Pancreas (tissue), 10 donors: ENCODE data around the gene PLA2G2D. TPM values are rescaled to one million over a fixed set of nuclear protein-coding genes. Genes with fewer than 3 reads are reported as not detected.

Experiments used
- ATAC-seq, 4 donors: fragments of 200-7000 bp; cut with Tn5 transposase; one replicate each; pipeline versions ENCODE4 v1.8.0 to v1.9.1; 2020; ENCODE audit warnings: mild to moderate bottlenecking in 4 of 4, moderate library complexity in 4 of 4
- DNase-seq, 6 donors: peaks; one replicate each; pipeline ENCODE4 v3.0.0-alpha.2; 2020
- FAIRE-seq: peaks from 2 replicates; lab custom pipeline; 2012; peaks lifted over from hg19 to GRCh38; lab: Jason Lieb, UNC
- H3K27ac ChIP-seq, 4 donors: fragments of 200-600 bp; sonication (generic); 1 replicate in 3 of 4; 2 replicates in 1 of 4; pipeline versions ENCODE4 v1.5.0 to v1.8.0; 2020
- H3K27me3 ChIP-seq, 4 donors: fragments of 200-600 bp; one replicate each; pipeline ENCODE4 v1.8.0; 2021
- H3K36me3 ChIP-seq, 3 donors: fragments of 200-600 bp; sonication (generic) in 1 of 3; one replicate each; pipeline versions ENCODE4 v1.5.0 to v1.8.0; 2020 to 2021
- H3K4me1 ChIP-seq, 3 donors: fragments of 200-600 bp; one replicate each; pipeline ENCODE4 v1.8.0; 2021
- H3K4me3 ChIP-seq, 4 donors: fragments of 200-600 bp; sonication (generic) in 2 of 4; one replicate each; pipeline versions ENCODE4 v1.5.0 to v1.8.0; 2020 to 2021
- H3K9me3 ChIP-seq, 4 donors: fragments of 200-600 bp; one replicate each; pipeline ENCODE4 v1.8.0; 2021
- WGBS, 2 donors: extraction: QIAGEN DNeasy Blood & Tissue Kit; methylation state at CpG; one replicate each; pipeline ENCODE4 v1.1.7; 2013; 5-methylcytosine and 5-hydroxymethylcytosine counted together
- intact Hi-C, 3 donors: fragments of 100-400 bp; cut with DNase I; formaldehyde crosslinking; loops; one replicate each; pipeline versions ENCODE4 v1.11.1 to v1.14.2; 2022
- polyA plus RNA-seq, 2 donors: library from polyadenylated mRNA; stranded (reverse); fragments of 200-250 nt; gene quantifications; one replicate each; pipeline ENCODE4 v1.2.3, GENCODE V29; 2013
- total RNA-seq, 6 donors: library from RNA; stranded (reverse); fragmentation: NEBNext Ultra II Directional in 4 of 6; extraction: Animal tissue kit (Norgen Biotek cat#: 25700) in 4 of 6; gene quantifications; one replicate each; pipeline versions ENCODE4 v1.2.1 to v1.2.4, GENCODE V29; 2021 to 2023
- TF ChIP-seq, protein P1 (sequence below), 4 donors: fragments of 200-600 bp; sonication (generic) in 3 of 4; IDR thresholded peaks; one replicate each; pipeline versions ENCODE4 v1.5.0 to v1.8.0; 2021; ENCODE audit warnings: antibody characterized with exemption in 4 of 4
- donor health status: healthy with polysubstance abuse.
- donor health status: DM: no; HTN: no; CAD: no; lungs with moderate emphysema.
- donor health status: DM: no; HTN: no; CAD: no.
- donor health status: control.
- donor health status: control.
- donor health status: Bipolar disorder and iron deficiency.
- donor health status: DM: yes; HTN: yes; CAD: no.
- donor health status: DM: no; HTN: no; CAD: no.
- donor health status: DM: no; HTN: no; CAD: no.
- donor health status: DM: yes; HTN: yes; CAD: no.

The PLA2G2D gene
- total and polyA plus RNA-seq, 8 donors, result 0.25 TPM; not detected in 7

DNA sequence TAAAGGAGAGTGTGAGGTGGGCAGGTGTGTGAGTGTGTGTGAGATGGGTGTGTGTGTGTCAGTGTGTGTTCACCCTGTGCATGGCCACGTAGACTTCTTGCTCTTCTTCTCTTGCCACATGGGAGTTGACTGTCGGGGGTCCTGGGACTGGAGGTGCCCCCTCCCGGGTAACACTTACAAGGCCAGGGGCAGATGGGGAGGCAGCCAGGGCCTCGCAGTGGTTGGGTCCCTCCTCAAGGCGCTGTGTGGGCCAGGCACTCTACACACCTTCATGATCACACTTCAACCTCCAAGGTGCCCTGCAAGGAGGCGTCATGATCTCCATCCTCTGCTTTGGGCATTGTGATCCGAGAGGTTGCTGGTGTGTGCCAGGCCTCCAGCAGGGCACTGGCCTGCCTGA lies 22.1 kb upstream of the PLA2G2D start:
- DNase-seq (peak in 1 of 6 donors; percentile 34), ATAC-seq (no peak), FAIRE-seq (no peak)
- no peaks in the 10 kb centered on the region for H3K9me3 ChIP-seq
- TF ChIP-seq, protein P1, sequence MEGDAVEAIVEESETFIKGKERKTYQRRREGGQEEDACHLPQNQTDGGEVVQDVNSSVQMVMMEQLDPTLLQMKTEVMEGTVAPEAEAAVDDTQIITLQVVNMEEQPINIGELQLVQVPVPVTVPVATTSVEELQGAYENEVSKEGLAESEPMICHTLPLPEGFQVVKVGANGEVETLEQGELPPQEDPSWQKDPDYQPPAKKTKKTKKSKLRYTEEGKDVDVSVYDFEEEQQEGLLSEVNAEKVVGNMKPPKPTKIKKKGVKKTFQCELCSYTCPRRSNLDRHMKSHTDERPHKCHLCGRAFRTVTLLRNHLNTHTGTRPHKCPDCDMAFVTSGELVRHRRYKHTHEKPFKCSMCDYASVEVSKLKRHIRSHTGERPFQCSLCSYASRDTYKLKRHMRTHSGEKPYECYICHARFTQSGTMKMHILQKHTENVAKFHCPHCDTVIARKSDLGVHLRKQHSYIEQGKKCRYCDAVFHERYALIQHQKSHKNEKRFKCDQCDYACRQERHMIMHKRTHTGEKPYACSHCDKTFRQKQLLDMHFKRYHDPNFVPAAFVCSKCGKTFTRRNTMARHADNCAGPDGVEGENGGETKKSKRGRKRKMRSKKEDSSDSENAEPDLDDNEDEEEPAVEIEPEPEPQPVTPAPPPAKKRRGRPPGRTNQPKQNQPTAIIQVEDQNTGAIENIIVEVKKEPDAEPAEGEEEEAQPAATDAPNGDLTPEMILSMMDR (IDR thresholded peaks at IDR 0.05), result no peak
- H3K27me3 ChIP-seq, result no peaks in the 10 kb centered on the region
- no peak overlapping the region for H3K27ac ChIP-seq
- 79 to 86% methylated on average over 7 of the region's 7 CpGs for WGBS, 2 donors
- no peaks in the 10 kb centered on the region for H3K4me1 ChIP-seq
- H3K4me3 ChIP-seq, result no peak overlapping the region
- H3K36me3 ChIP-seq, result no peaks in the 10 kb centered on the region
- intact Hi-C loops, result loop anchor here in 2 of 3 donors (5.0 to 10.0 kb wide), 3 partner anchors 167 to 219 kb away; partner anchors contain the start of genes PLA2G2E (in 2 of the 2) and PLA2G2A (in 1 of the 2)

DNA sequence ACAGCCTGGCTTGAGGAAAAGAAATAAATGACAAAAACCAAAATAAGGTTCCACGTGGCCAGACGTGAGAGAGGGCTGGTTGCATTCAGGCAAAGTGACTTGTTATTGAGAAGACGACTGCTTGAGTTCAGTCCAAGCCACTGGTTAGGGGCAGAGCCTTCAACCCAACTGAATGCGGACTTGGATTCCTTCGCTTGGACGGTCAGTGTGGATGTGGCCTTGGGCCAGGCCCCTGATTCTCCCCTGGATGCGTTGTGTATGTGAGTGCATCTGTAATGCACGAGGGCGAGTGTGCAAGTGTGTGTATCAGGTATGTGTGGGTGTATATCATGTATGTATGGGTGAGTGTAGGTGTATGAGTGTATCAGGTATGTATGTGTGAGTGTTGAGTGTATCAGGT lies 21.7 kb upstream of the PLA2G2D start:
- Histone ChIP-seq H3K27me3 (no peaks in the 10 kb centered on the region), H3K4me3 (no peak overlapping the region), H3K36me3 (no peaks in the 10 kb centered on the region), H3K27ac (no peak overlapping the region), H3K9me3 (no peaks in the 10 kb centered on the region), H3K4me1 (no peaks in the 10 kb centered on the region)
- FAIRE-seq (no peak), DNase-seq (peak in 1 of 6 donors; percentile 24), ATAC-seq (no peak)
- WGBS, 2 donors, result 82 to 83% methylated on average over 9 of the region's 9 CpGs
- intact Hi-C loops, result loop anchor here in 2 of 3 donors (5.0 to 10.0 kb wide), 3 partner anchors 166 to 219 kb away; partner anchors contain the start of genes PLA2G2E (in 2 of the 2) and PLA2G2A (in 1 of the 2)
- TF ChIP-seq, protein P1 (IDR thresholded peaks at IDR 0.05), result no peak

DNA sequence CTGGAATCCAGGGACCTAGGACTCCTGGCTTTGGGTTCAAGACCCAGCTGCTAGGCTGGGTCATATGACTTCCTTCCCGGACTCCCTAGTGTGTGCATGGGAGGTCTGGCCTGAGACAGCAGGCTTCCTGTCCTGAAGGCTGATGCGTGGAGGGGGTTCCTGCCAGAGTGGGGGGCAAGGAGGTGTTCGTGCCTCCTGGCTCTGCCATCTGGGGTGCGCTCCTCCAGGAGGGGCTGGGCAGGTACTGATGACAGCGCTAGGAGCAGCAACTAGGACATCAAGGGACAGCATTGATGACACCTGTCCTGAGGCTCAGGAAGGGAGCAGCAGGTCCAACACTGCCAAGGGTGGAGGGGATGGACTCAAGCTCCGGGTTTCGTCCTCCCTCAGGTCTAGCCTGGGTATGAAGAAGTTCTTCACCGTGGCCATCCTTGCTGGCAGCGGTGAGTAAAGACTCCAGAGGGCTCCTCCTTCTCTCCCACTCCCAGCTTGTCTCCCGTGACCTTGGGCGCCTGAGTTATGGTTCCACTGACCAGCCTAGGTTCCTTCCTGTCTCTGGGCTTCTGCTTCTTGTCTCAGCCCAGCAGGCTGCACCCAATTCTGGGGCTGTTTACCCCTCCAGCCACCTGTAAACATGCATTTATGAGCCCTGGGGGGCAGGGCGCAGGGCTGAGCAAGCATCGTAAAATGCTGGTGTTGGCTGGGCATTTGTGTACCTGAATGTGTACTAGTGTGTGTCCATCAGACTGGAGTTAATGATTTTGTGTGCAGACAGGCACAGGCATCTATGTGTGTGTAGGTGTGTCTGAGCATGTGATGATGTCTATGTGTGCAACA lies 20.7 kb upstream of the PLA2G2D start:
- no peaks in the 10 kb centered on the region for H3K4me1 ChIP-seq
- no peak for FAIRE-seq
- H3K27ac ChIP-seq, result no peak overlapping the region
- TF ChIP-seq, protein P1 (IDR thresholded peaks at IDR 0.05), result no peak
- peak in 1 of 6 donors; percentile 45 for DNase-seq
- no peaks in the 10 kb centered on the region for H3K36me3 ChIP-seq
- 74 to 84% methylated on average over 13 of the region's 13 CpGs for WGBS, 2 donors
- H3K27me3 ChIP-seq, result no peaks in the 10 kb centered on the region
- no peaks in the 10 kb centered on the region for H3K9me3 ChIP-seq
- H3K4me3 ChIP-seq, result no peak overlapping the region
- ATAC-seq, result no peak
- intact Hi-C loops, result loop anchor here in 2 of 3 donors (5.0 to 10.0 kb wide), 3 partner anchors 165 to 218 kb away; partner anchors contain the start of genes PLA2G2E (in 2 of the 2) and PLA2G2A (in 1 of the 2)

DNA sequence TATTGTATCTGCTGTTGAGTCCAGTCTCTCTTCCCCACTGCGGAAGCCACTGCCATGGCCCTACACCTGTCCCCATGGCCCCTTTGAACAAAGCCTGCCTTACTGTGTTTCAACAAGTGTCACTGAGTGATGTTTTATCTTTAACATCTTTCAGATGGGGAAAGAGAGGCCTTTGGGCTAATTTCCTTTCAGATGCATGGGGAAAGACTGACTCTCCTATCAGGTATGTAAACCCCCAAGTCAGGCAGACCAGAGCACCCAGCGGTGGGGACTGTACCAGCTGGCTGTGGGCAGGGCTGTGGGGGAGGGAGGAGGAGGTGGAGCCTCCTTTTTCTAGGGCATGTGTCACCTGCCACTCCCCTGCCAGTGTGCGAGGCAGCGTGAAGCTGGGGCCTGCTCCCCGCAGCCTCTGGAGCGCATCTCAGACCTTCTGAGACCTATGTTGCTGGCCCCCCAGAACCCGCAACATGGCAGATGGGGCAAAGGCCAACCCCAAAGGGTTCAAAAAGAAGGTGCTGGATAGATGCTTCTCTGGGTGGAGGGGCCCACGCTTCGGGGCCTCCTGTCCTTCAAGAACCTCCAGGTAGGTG lies 19.7 kb upstream of the PLA2G2D start, which contains the start of gene PLA2G2F:
PLA2G2F (plus strand) TSS at position 363 of the 590 bp plus-strand sequence; CDS start at position 468, 105 bp downstream.
- Histone ChIP-seq H3K4me1 (no peaks in the 10 kb centered on the region), H3K27me3 (no peaks in the 10 kb centered on the region), H3K9me3 (no peaks in the 10 kb centered on the region), H3K4me3 (no peak within 1 kb of the TSS), H3K36me3 (no peaks in the 10 kb centered on the region), H3K27ac (no peak within 1 kb of the TSS)
- TF ChIP-seq, protein P1 (IDR thresholded peaks at IDR 0.05), result no peak
- FAIRE-seq (no peak), ATAC-seq (no peak), DNase-seq (peak in 1 of 6 donors; percentile 22)
- 92 to 96% methylated on average over 9 of the region's 9 CpGs for WGBS, 2 donors
- intact Hi-C loops, result no loop called here
